Naive thymus-derived CD8-positive, alpha-beta T cell (primary cell): ENCODE results near the gene LAPTM4A. TPM values are rescaled to one million over a fixed set of nuclear protein-coding genes. Genes with fewer than 3 reads are reported as not detected.
A peak's percentile ranks its signal among the peaks of the same experiment; 100 is the strongest.

Experiments
- ATAC-seq, 2 donors: fragments of 150-1000 bp; cut with Tn5 transposase in 1 of 2; sonication (Bioruptor Pico), chemical (Tn5 transposase) in 1 of 2; 1 replicate in 1 of 2; 2 replicates in 1 of 2; pipeline ENCODE4 v1.10.0; 2021; ENCODE audit warnings: mild to moderate bottlenecking in 2 of 2, moderate library complexity in 2 of 2
- POLR2A ChIA-PET: fragments of 350-600 bp; sonication (Branson Sonifier 250); formaldehyde crosslinking; loops from one replicate; lab custom pipeline; 2021; ENCODE audit warnings: antibody characterized with exemption; lab: Charles Lee
- DNase-seq, 10 donors: peaks; one replicate each; pipeline versions ENCODE4 v3.0.0 to v3.0.0-alpha.2; 2020 to 2022
- H3K27ac Mint-ChIP-seq, 10 donors: one replicate each; pipeline ENCODE4 v1.8.0; 2020 to 2022; ENCODE audit warnings: mild to moderate bottlenecking in 10 of 10, mixed read lengths in 10 of 10, moderate library complexity in 4 of 10, inconsistent platforms in 1 of 10
- H3K27me3 Mint-ChIP-seq, 5 donors: one replicate each; pipeline ENCODE4 v1.8.0; 2021 to 2022; ENCODE audit warnings: mixed read lengths in 5 of 5
- H3K36me3 Mint-ChIP-seq, 3 donors: one replicate each; pipeline ENCODE4 v1.8.0; 2020 to 2022; ENCODE audit warnings: mixed read lengths in 3 of 3, mild to moderate bottlenecking in 2 of 3, inconsistent platforms in 1 of 3
- H3K4me1 Mint-ChIP-seq, 4 donors: one replicate each; pipeline ENCODE4 v1.8.0; 2021 to 2022; ENCODE audit warnings: mixed read lengths in 4 of 4
- H3K4me3 Mint-ChIP-seq, 10 donors: one replicate each; pipeline ENCODE4 v1.8.0; 2020 to 2022; ENCODE audit warnings: mild to moderate bottlenecking in 10 of 10, mixed read lengths in 10 of 10, moderate library complexity in 6 of 10, inconsistent platforms in 1 of 10
- H3K9me3 Mint-ChIP-seq, 9 donors: one replicate each; pipeline ENCODE4 v1.8.0; 2020 to 2022; ENCODE audit warnings: mixed read lengths in 9 of 9, mild to moderate bottlenecking in 3 of 9, inconsistent platforms in 1 of 9, moderate library complexity in 1 of 9
- polyA plus RNA-seq, 3 donors: library from polyadenylated mRNA; unstranded; fragments of 300-500 nt; fragmentation: Illumina TruSeq; gene quantifications; one replicate each; pipeline ENCODE4 v1.2.3, GENCODE V29; 2021
- total RNA-seq, 8 experiments: library from RNA in 2 of 8; stranded (reverse) in 2 of 8; gene quantifications; one replicate each; pipeline ENCODE4 v1.2.3 and lab custom pipeline; 2021 to 2026

LAPTM4A gene
- total and polyA plus RNA-seq, 5 experiments from 2014 or later: 45.7 to 100 (median 88.7) TPM

- peaks cover 6 to 40% (median 21%) of the 10 kb centered on the region in 9 donors for H3K9me3 Mint-ChIP-seq
- DNase-seq: no peak
- H3K27me3 Mint-ChIP-seq: no peaks in the 10 kb centered on the region
- POLR2A ChIA-PET: no interaction called here
- H3K27ac Mint-ChIP-seq: no peak overlapping the region
- H3K4me3 Mint-ChIP-seq: no peak overlapping the region
- ATAC-seq: no peak
- H3K36me3 Mint-ChIP-seq: peaks cover 0 to 26% (median 9%) of the 10 kb centered on the region in 3 donors
- H3K4me1 Mint-ChIP-seq: no peaks in the 10 kb centered on the region
These were observed 29.9 kb downstream of the LAPTM4A start for GRCh38 chr2:20021405-20022009.

- POLR2A ChIA-PET: no interaction called here
- Mint-ChIP-seq H3K36me3 (peaks cover 0 to 26% (median 9%) of the 10 kb centered on the region in 3 donors), H3K27ac (no peak overlapping the region), H3K9me3 (peaks cover 6 to 40% (median 21%) of the 10 kb centered on the region in 9 donors), H3K4me3 (no peak overlapping the region), H3K4me1 (no peaks in the 10 kb centered on the region), H3K27me3 (peaks cover 0 to 7% (median 2%) of the 10 kb centered on the region in 5 donors)
- DNase-seq (no peak), ATAC-seq (no peak)
These were observed 31.7 kb downstream of the LAPTM4A start for GRCh38 chr2:20019747-20020146.

GRCh38 chr2:20018601-20019152, 32.8 kb downstream of the LAPTM4A start:
- Mint-ChIP-seq H3K4me3 (no peak overlapping the region), H3K4me1 (no peaks in the 10 kb centered on the region), H3K27ac (no peak overlapping the region), H3K9me3 (peaks cover 6 to 40% (median 21%) of the 10 kb centered on the region in 9 donors), H3K27me3 (peaks cover 0 to 11% (median 7%) of the 10 kb centered on the region in 5 donors), H3K36me3 (peaks cover 0 to 26% (median 9%) of the 10 kb centered on the region in 3 donors)
- POLR2A ChIA-PET: no interaction called here
- ATAC-seq: no peak
- no peak for DNase-seq

- Mint-ChIP-seq H3K4me1 (peaks cover 6 to 13% (median 10%) of the 10 kb centered on the region in 4 donors), H3K27me3 (peaks cover 10 to 26% (median 23%) of the 10 kb centered on the region in 5 donors), H3K36me3 (peaks cover 0 to 12% (median 2%) of the 10 kb centered on the region in 3 donors), H3K4me3 (no peak overlapping the region), H3K9me3 (peaks cover 1 to 21% (median 10%) of the 10 kb centered on the region in 9 donors), H3K27ac (peak overlapping the region in 1 of 10 donors; percentile 46)
- ATAC-seq (no peak), DNase-seq (no peak)
- POLR2A ChIA-PET: no interaction called here
These were observed 35.1 kb downstream of the LAPTM4A start for GRCh38 chr2:20016346-20016745.

GRCh38 chr2:20015482-20016083, 35.8 kb downstream of the LAPTM4A start:
- Mint-ChIP-seq H3K27ac (no peak overlapping the region), H3K27me3 (peaks cover 10 to 34% (median 31%) of the 10 kb centered on the region in 5 donors), H3K4me1 (peaks cover 6 to 13% (median 10%) of the 10 kb centered on the region in 4 donors), H3K4me3 (no peak overlapping the region), H3K36me3 (peaks cover 0 to 7% (median 2%) of the 10 kb centered on the region in 3 donors), H3K9me3 (peaks cover 0 to 16% (median 7%) of the 10 kb centered on the region in 9 donors)
- POLR2A ChIA-PET: no interaction called here
- ATAC-seq (peak; percentile 32 to 52), DNase-seq (peak in 3 of 10 donors; percentile 37 to 49 (median 46))

- ATAC-seq (peak in 1 of 2 donors; percentile 27), DNase-seq (no peak)
- peaks cover 6 to 13% (median 10%) of the 10 kb centered on the region in 4 donors for H3K4me1 Mint-ChIP-seq
- H3K9me3 Mint-ChIP-seq: peaks cover 0 to 2% (median 0%) of the 10 kb centered on the region in 9 donors
- peak overlapping the region; percentile 60 to 86 (median 79) for H3K4me3 Mint-ChIP-seq
- H3K27ac Mint-ChIP-seq: peak overlapping the region in 3 of 10 donors; percentile 5 to 76 (median 24)
- no peaks in the 10 kb centered on the region for H3K36me3 Mint-ChIP-seq
- POLR2A ChIA-PET: no interaction called here
- H3K27me3 Mint-ChIP-seq: peaks cover 10 to 56% (median 44%) of the 10 kb centered on the region in 5 donors
These were observed 38.1 kb downstream of the LAPTM4A start for GRCh38 chr2:20013126-20013849.

- Mint-ChIP-seq H3K9me3 (peaks cover 0 to 2% (median 0%) of the 10 kb centered on the region in 9 donors), H3K27me3 (peaks cover 15 to 63% (median 49%) of the 10 kb centered on the region in 5 donors), H3K4me1 (peaks cover 6 to 13% (median 10%) of the 10 kb centered on the region in 4 donors), H3K36me3 (no peaks in the 10 kb centered on the region), H3K4me3 (peak within 1 kb of the TSS; percentile 60 to 86 (median 80)), H3K27ac (peak within 1 kb of the TSS in 2 of 10 donors; percentile 5 to 76)
- peak in 3 of 10 donors; percentile 6 to 12 (median 11) for DNase-seq
- POLR2A ChIA-PET: no interaction called here
- peak; percentile 59 to 68 for ATAC-seq
These were observed 38.9 kb downstream of the LAPTM4A start, which contains the start of gene MATN3 for GRCh38 chr2:20012282-20013125. TSS of gene MATN3 (minus strand) at chr2:20012668. CDS start at chr2:20012631, 37 bp downstream.

GRCh38 chr2:20012032-20012281, 39.5 kb downstream of the LAPTM4A start:
- Mint-ChIP-seq H3K27ac (no peak overlapping the region), H3K4me3 (peak overlapping the region; percentile 44 to 84 (median 76)), H3K9me3 (peaks cover 0 to 2% (median 0%) of the 10 kb centered on the region in 9 donors), H3K36me3 (no peaks in the 10 kb centered on the region), H3K27me3 (peaks cover 16 to 69% (median 50%) of the 10 kb centered on the region in 5 donors), H3K4me1 (peaks cover 6 to 13% (median 10%) of the 10 kb centered on the region in 4 donors)
- DNase-seq: no peak
- POLR2A ChIA-PET: no interaction called here
- no peak for ATAC-seq

GRCh38 chr2:20011276-20012031, 40.0 kb downstream of the LAPTM4A start:
- Mint-ChIP-seq H3K27ac (no peak overlapping the region), H3K4me3 (peak overlapping the region; percentile 44 to 84 (median 76)), H3K27me3 (peaks cover 21 to 74% (median 50%) of the 10 kb centered on the region in 5 donors), H3K4me1 (peaks cover 6 to 13% (median 10%) of the 10 kb centered on the region in 4 donors), H3K9me3 (peaks cover 0 to 2% (median 0%) of the 10 kb centered on the region in 9 donors), H3K36me3 (no peaks in the 10 kb centered on the region)
- POLR2A ChIA-PET: no interaction called here
- DNase-seq: no peak
- no peak for ATAC-seq

GRCh38 chr2:20008703-20009102, 42.7 kb downstream of the LAPTM4A start:
- no peak for DNase-seq
- Mint-ChIP-seq H3K27me3 (peaks cover 15 to 82% (median 46%) of the 10 kb centered on the region in 5 donors), H3K4me3 (no peak overlapping the region), H3K36me3 (no peaks in the 10 kb centered on the region), H3K9me3 (no peaks in the 10 kb centered on the region), H3K27ac (no peak overlapping the region), H3K4me1 (peaks cover 6 to 13% (median 10%) of the 10 kb centered on the region in 4 donors)
- POLR2A ChIA-PET: no interaction called here
- no peak for ATAC-seq

- POLR2A ChIA-PET: no interaction called here
- DNase-seq: no peak
- Mint-ChIP-seq H3K9me3 (no peaks in the 10 kb centered on the region), H3K27me3 (peaks cover 12 to 84% (median 36%) of the 10 kb centered on the region in 5 donors), H3K36me3 (peaks cover 0 to 4% (median 0%) of the 10 kb centered on the region in 3 donors), H3K4me1 (no peaks in the 10 kb centered on the region), H3K4me3 (no peak overlapping the region), H3K27ac (no peak overlapping the region)
- ATAC-seq: no peak
These were observed 45.4 kb downstream of the LAPTM4A start for GRCh38 chr2:20005891-20006470.
